ENCODE measurements around the gene CLCF1.

Gene CLCF1

DNA sequence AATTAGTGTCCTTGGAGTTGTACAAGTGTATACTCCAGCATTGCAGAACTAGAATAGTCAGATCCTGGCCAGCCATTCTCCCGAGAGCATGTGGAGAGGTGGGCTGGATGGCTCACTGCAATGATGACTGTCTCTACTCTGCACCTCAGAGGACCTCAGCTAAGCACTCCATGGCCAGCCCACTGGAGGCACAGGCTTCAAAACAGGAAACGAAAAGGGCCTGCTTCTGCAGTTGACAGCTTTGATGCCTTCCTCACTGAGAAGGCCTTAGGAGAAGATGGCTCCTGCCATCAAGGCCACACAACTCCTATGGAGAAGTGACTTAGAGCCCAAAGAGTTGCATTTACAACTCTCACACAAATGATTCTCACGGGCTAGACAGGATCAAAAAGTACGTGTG is 29.1 kb downstream of the CLCF1 start:
- TF ChIP-seq, protein P1, sequence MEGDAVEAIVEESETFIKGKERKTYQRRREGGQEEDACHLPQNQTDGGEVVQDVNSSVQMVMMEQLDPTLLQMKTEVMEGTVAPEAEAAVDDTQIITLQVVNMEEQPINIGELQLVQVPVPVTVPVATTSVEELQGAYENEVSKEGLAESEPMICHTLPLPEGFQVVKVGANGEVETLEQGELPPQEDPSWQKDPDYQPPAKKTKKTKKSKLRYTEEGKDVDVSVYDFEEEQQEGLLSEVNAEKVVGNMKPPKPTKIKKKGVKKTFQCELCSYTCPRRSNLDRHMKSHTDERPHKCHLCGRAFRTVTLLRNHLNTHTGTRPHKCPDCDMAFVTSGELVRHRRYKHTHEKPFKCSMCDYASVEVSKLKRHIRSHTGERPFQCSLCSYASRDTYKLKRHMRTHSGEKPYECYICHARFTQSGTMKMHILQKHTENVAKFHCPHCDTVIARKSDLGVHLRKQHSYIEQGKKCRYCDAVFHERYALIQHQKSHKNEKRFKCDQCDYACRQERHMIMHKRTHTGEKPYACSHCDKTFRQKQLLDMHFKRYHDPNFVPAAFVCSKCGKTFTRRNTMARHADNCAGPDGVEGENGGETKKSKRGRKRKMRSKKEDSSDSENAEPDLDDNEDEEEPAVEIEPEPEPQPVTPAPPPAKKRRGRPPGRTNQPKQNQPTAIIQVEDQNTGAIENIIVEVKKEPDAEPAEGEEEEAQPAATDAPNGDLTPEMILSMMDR (IDR thresholded peaks at IDR 0.05; ENCODE audit: low read depth, low read length, poor library complexity, severe bottlenecking) = no peak
- no peak for TF ChIP-seq EZH2phosphoT487 (IDR thresholded peaks at IDR 0.05; ENCODE audit: borderline replicate concordance, low read length)
- peaks cover 43% of the 10 kb centered on the region for H3K4me1 ChIP-seq (ENCODE audit: control insufficient read depth, low read length)
- no peaks in the 10 kb centered on the region for H4K20me1 ChIP-seq (ENCODE audit: control insufficient read depth, insufficient read depth, low read depth, low read length)
- no peaks in the 10 kb centered on the region for H3K27me3 ChIP-seq (ENCODE audit: control insufficient read depth, low read length)
- H3K4me3 ChIP-seq (ENCODE audit: low read length) = no peak overlapping the region
- no peaks in the 10 kb centered on the region for H3K9me2 ChIP-seq (replicated peaks; ENCODE audit: control insufficient read depth, low read length)
- H3K4me2 ChIP-seq (ENCODE audit: low read length) = peak overlapping the region; percentile 17
- H3K9me3 ChIP-seq (ENCODE audit: control insufficient read depth, insufficient read depth, low read length) = no peaks in the 10 kb centered on the region; the same call in 1 of the 2 replicates
- no peaks in the 10 kb centered on the region for H3K79me2 ChIP-seq (ENCODE audit: control insufficient read depth, low read length)
- H3K36me3 ChIP-seq (ENCODE audit: control insufficient read depth, low read length) = no peaks in the 10 kb centered on the region
- peaks cover 20% of the 10 kb centered on the region for H3F3A ChIP-seq (ENCODE audit: control insufficient read depth, insufficient read depth)
- peak overlapping the region; percentile 12; the same call in 1 of the 2 replicates for H3K27ac ChIP-seq (ENCODE audit: low read depth, low read length)

GRCh38 chr11:67337257-67337656 is 36.1 kb downstream of the CLCF1 start:
- Histone ChIP-seq H3K9me2 (replicated peaks; ENCODE audit: control insufficient read depth, low read length) (no peaks in the 10 kb centered on the region), H3K27ac (ENCODE audit: low read depth, low read length) (no peak overlapping the region), H3K4me3 (ENCODE audit: low read length) (no peak overlapping the region), H3F3A (ENCODE audit: control insufficient read depth, insufficient read depth) (no peaks in the 10 kb centered on the region), H3K9me3 (ENCODE audit: control insufficient read depth, insufficient read depth, low read length) (no peaks in the 10 kb centered on the region; the same call in 1 of the 2 replicates), H4K20me1 (ENCODE audit: control insufficient read depth, insufficient read depth, low read depth, low read length) (no peaks in the 10 kb centered on the region), H3K27me3 (ENCODE audit: control insufficient read depth, low read length) (no peaks in the 10 kb centered on the region), H3K36me3 (ENCODE audit: control insufficient read depth, low read length) (no peaks in the 10 kb centered on the region), H3K79me2 (ENCODE audit: control insufficient read depth, low read length) (no peaks in the 10 kb centered on the region), H3K4me2 (ENCODE audit: low read length) (no peak overlapping the region), H3K4me1 (ENCODE audit: control insufficient read depth, low read length) (no peaks in the 10 kb centered on the region)
- no peak for TF ChIP-seq EZH2phosphoT487 (IDR thresholded peaks at IDR 0.05; ENCODE audit: borderline replicate concordance, low read length)
- TF ChIP-seq, protein P1 (IDR thresholded peaks at IDR 0.05; ENCODE audit: low read depth, low read length, poor library complexity, severe bottlenecking) = no peak

DNA sequence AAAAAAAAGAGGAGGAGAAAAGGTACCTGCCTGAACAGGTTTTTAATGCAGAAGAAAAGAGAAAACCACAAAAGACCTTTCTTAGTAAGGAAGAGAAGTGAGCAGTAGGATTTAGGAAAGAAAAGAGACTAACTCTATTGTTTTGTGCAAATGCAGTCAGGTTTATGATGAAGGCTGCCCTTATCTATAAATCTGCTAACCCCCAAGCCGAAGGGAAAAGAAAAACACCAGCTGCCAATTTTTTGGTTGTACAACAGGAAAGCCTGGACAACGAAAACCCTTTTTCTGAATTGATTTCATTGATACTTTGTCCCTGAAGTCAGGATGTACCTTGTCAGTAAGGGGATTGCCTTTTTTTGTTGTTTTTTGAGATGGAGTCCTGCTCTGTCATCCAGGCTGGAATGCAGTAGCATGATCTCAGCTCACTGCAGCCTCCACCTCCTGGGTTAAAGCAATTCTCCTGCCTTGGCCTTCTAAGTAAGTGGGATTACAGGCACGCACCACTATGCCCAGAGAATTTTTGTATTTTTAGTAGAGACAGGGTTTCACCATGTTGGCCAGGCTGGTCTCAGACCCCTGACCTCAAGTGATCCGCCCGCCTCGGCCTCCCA is 41.2 kb downstream of the CLCF1 start:
- Histone ChIP-seq H3K27ac (ENCODE audit: low read depth, low read length) (no peak overlapping the region), H3K27me3 (ENCODE audit: control insufficient read depth, low read length) (no peaks in the 10 kb centered on the region), H3K4me1 (ENCODE audit: control insufficient read depth, low read length) (no peaks in the 10 kb centered on the region), H3K4me2 (ENCODE audit: low read length) (no peak overlapping the region), H3K4me3 (ENCODE audit: low read length) (no peak overlapping the region), H3K9me3 (ENCODE audit: control insufficient read depth, insufficient read depth, low read length) (no peaks in the 10 kb centered on the region), H3K36me3 (ENCODE audit: control insufficient read depth, low read length) (no peaks in the 10 kb centered on the region), H3K9me2 (replicated peaks; ENCODE audit: control insufficient read depth, low read length) (no peaks in the 10 kb centered on the region), H4K20me1 (ENCODE audit: control insufficient read depth, insufficient read depth, low read depth, low read length) (no peaks in the 10 kb centered on the region), H3K79me2 (ENCODE audit: control insufficient read depth, low read length) (no peaks in the 10 kb centered on the region), H3F3A (ENCODE audit: control insufficient read depth, insufficient read depth) (no peaks in the 10 kb centered on the region)
- TF ChIP-seq, protein P1 (IDR thresholded peaks at IDR 0.05; ENCODE audit: low read depth, low read length, poor library complexity, severe bottlenecking) = no peak
- no peak for TF ChIP-seq EZH2phosphoT487 (IDR thresholded peaks at IDR 0.05; ENCODE audit: borderline replicate concordance, low read length)
